Upper lobe of left lung (tissue), 6 donors: Measurements from ENCODE around the gene PARD3B. TPM values are rescaled to one million over a fixed set of nuclear protein-coding genes. Genes with fewer than 3 reads are reported as not detected.

Experiments
- ATAC-seq, 2 donors: fragments of 200-7000 bp; cut with Tn5 transposase; one replicate each; pipeline ENCODE4 v1.9.1; 2022; ENCODE audit warnings: mild to moderate bottlenecking in 2 of 2, moderate library complexity in 2 of 2; ENCODE audit not compliant: low FRiP score in 2 of 2
- DNase-seq, 2 donors: peaks; one replicate each; pipeline ENCODE4 v3.0.0-alpha.2; 2019 to 2020
- H3K27ac ChIP-seq, 4 donors: fragments of 200-600 bp; sonication (generic); one replicate each; pipeline ENCODE4 v1.5.1; 2016 to 2019
- H3K27me3 ChIP-seq, 4 donors: fragments of 200-600 bp; sonication (generic); one replicate each; pipeline ENCODE4 v1.5.1; 2017 to 2019
- H3K36me3 ChIP-seq, 4 donors: fragments of 200-600 bp; sonication (generic); one replicate each; pipeline ENCODE4 v1.5.1; 2016 to 2019
- H3K4me1 ChIP-seq, 4 donors: fragments of 200-600 bp; sonication (generic); one replicate each; pipeline ENCODE4 v1.5.1; 2018 to 2019
- H3K4me3 ChIP-seq, 4 donors: fragments of 200-600 bp; sonication (generic); one replicate each; pipeline ENCODE4 v1.5.1; 2017 to 2019; ENCODE audit warnings: mild to moderate bottlenecking in 2 of 4, moderate library complexity in 1 of 4
- H3K9me3 ChIP-seq, 4 donors: fragments of 200-600 bp; sonication (generic); one replicate each; pipeline ENCODE4 v1.5.1; 2018 to 2019
- EP300 ChIP-seq, 4 donors: sonication (generic); formaldehyde crosslinking; IDR thresholded peaks; one replicate each; pipeline ENCODE4 v1.5.1; 2017; ENCODE audit warnings: antibody characterized with exemption in 4 of 4, control low read depth in 2 of 4
- POLR2A ChIP-seq, 4 donors: fragments of 450-650 bp; IDR thresholded peaks; one replicate each; pipeline ENCODE4 v1.5.1; 2016 to 2017; ENCODE audit warnings: antibody characterized with exemption in 4 of 4, mild to moderate bottlenecking in 2 of 4
- POLR2AphosphoS5 ChIP-seq, 2 donors: sonication (generic); formaldehyde crosslinking; IDR thresholded peaks; one replicate each; pipeline ENCODE4 v1.5.1; 2017; ENCODE audit warnings: antibody characterized with exemption in 2 of 2
- WGBS, 2 donors: methylation state at CpG; one replicate each; pipeline ENCODE4 v1.1.5; 2017 to 2018; 5-methylcytosine and 5-hydroxymethylcytosine counted together
- total RNA-seq, 6 donors: library from RNA; depleted of rRNA in 4 of 6; stranded (reverse); fragments of >200 nt in 4 of 6; gene quantifications; one replicate each; pipeline versions ENCODE4 v1.1.0 to v1.2.1, GENCODE V29; 2016 to 2021
- TF ChIP-seq, protein P1 (sequence below), 6 experiments: fragments of 450-650 bp in 4 of 6; fragments of 200-600 bp in 2 of 6; sonication (generic) in 2 of 6; IDR thresholded peaks; one replicate each; pipeline ENCODE4 v1.5.1; 2016 to 2019; ENCODE audit warnings: antibody characterized with exemption in 6 of 6
- donor health status: DM: no; HTN: no; CAD: no; lungs with moderate emphysema.
- donor health status: DM: no; HTN: yes; CAD: no; lungs with severe emphysema.

PARD3B gene
- total RNA-seq, 6 donors from 2014 or later, result 17.8 to 44.9 (median 24.2) TPM

DNA sequence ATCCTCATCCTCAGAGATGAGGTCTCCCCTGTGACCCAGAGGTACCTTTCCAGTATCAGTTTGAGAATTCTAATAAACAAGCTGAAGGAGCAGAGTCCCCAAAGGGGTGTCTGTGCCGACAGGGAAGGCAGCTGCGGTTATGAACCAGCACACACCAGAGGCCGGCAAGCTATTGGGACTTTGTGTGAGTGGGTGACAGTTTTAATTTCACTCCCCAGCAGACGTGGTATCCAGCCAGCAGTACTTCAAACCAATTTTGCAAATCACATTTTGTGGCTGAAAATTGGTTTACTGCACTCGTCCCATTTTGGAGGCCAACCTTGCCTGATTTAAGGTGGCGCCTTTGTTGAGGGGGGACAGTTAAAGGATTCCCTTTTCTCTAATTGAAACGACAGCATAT, 1034.1 kb downstream of the PARD3B start:
- peaks cover 0 to 4% (median 2%) of the 10 kb centered on the region in 4 donors for H3K9me3 ChIP-seq
- H3K4me1 ChIP-seq, result no peaks in the 10 kb centered on the region
- TF ChIP-seq EP300 (IDR thresholded peaks at IDR 0.05), result no peak
- TF ChIP-seq, protein P1, sequence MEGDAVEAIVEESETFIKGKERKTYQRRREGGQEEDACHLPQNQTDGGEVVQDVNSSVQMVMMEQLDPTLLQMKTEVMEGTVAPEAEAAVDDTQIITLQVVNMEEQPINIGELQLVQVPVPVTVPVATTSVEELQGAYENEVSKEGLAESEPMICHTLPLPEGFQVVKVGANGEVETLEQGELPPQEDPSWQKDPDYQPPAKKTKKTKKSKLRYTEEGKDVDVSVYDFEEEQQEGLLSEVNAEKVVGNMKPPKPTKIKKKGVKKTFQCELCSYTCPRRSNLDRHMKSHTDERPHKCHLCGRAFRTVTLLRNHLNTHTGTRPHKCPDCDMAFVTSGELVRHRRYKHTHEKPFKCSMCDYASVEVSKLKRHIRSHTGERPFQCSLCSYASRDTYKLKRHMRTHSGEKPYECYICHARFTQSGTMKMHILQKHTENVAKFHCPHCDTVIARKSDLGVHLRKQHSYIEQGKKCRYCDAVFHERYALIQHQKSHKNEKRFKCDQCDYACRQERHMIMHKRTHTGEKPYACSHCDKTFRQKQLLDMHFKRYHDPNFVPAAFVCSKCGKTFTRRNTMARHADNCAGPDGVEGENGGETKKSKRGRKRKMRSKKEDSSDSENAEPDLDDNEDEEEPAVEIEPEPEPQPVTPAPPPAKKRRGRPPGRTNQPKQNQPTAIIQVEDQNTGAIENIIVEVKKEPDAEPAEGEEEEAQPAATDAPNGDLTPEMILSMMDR (IDR thresholded peaks at IDR 0.05), result no peak
- TF ChIP-seq POLR2A (IDR thresholded peaks at IDR 0.05), result no peak
- no peak for TF ChIP-seq POLR2AphosphoS5 (IDR thresholded peaks at IDR 0.05)
- 92 to 93% methylated on average over 7 of the region's 7 CpGs for WGBS, 2 donors
- no peak for ATAC-seq
- H3K27me3 ChIP-seq, result no peaks in the 10 kb centered on the region
- no peak for DNase-seq
- no peak overlapping the region for H3K27ac ChIP-seq
- H3K36me3 ChIP-seq, result no peaks in the 10 kb centered on the region
- H3K4me3 ChIP-seq, result no peak overlapping the region

DNA sequence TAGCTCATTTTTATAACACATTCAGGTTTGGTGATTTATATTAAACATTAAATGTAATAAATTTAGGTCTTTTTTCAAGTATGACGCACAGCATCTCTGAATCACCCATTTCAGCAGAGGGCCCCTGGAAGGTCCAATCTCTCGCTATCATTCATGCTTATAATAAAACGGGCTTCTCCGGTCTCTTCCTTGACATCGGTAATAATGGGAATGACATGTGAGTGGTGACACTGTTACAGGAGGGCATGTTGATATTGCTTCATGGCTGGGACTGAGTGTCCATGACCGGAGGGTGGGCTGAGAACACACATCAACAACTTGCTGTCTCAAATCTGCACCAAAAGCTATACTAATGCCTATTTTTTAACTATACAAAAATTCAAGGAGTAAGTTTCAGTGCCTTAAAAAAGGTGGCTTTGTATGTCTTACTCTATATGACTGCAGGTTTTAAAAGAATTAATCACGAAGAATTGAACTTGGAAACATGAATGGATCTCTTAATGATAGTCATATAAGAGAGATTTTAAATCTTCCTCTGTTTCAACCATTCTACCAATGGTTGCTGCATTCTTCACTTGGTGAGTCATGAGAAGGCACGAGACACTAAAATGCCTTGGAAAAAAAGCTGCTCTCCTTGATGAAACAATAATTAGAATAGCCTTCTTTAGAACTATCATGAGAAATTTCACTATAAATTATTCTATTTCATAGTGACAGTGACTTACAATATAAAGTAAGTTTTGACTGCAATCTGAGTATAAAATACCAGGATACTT, 1035.1 kb downstream of the PARD3B start:
- no peaks in the 10 kb centered on the region for H3K27me3 ChIP-seq
- DNase-seq, result no peak
- peaks cover 0 to 4% (median 2%) of the 10 kb centered on the region in 4 donors for H3K9me3 ChIP-seq
- H3K4me3 ChIP-seq, result no peak overlapping the region
- no peaks in the 10 kb centered on the region for H3K36me3 ChIP-seq
- 86 to 88% methylated on average over 8 of the region's 8 CpGs for WGBS, 2 donors
- no peak overlapping the region for H3K27ac ChIP-seq
- no peaks in the 10 kb centered on the region for H3K4me1 ChIP-seq
- ATAC-seq, result no peak
- TF ChIP-seq, protein P1 (IDR thresholded peaks at IDR 0.05), result no peak
- TF ChIP-seq POLR2AphosphoS5 (IDR thresholded peaks at IDR 0.05) (no peak), POLR2A (IDR thresholded peaks at IDR 0.05) (no peak), EP300 (IDR thresholded peaks at IDR 0.05) (no peak)

DNA sequence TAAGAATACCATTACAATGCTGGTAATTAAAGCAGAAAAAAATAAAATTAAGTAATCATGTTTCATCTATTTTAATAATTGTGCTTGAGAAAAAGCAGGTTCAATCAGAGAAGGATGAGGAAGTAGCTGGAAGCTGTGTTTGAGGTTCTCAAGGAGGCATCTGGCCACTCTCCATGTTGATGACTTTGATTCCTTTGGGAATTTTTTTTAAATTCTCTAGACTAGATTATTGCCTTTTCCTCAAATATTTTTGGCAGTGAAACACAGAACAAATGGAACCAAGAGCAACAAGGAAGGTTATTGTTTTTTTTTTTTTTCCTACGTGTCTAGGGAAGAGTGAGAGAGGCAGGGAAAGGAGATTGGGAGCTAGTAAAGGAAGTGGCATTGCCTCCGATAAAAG, 1037.1 kb downstream of the PARD3B start:
- TF ChIP-seq POLR2AphosphoS5 (IDR thresholded peaks at IDR 0.05) (no peak), POLR2A (IDR thresholded peaks at IDR 0.05) (no peak), EP300 (IDR thresholded peaks at IDR 0.05) (no peak)
- TF ChIP-seq, protein P1 (IDR thresholded peaks at IDR 0.05), result no peak
- Histone ChIP-seq H3K4me1 (no peaks in the 10 kb centered on the region), H3K27ac (no peak overlapping the region), H3K9me3 (no peaks in the 10 kb centered on the region), H3K27me3 (no peaks in the 10 kb centered on the region), H3K36me3 (no peaks in the 10 kb centered on the region), H3K4me3 (no peak overlapping the region)
- no peak for DNase-seq
- ATAC-seq, result no peak
- WGBS, 2 donors, result 71 to 74% methylated on average over 2 of the region's 2 CpGs

DNA sequence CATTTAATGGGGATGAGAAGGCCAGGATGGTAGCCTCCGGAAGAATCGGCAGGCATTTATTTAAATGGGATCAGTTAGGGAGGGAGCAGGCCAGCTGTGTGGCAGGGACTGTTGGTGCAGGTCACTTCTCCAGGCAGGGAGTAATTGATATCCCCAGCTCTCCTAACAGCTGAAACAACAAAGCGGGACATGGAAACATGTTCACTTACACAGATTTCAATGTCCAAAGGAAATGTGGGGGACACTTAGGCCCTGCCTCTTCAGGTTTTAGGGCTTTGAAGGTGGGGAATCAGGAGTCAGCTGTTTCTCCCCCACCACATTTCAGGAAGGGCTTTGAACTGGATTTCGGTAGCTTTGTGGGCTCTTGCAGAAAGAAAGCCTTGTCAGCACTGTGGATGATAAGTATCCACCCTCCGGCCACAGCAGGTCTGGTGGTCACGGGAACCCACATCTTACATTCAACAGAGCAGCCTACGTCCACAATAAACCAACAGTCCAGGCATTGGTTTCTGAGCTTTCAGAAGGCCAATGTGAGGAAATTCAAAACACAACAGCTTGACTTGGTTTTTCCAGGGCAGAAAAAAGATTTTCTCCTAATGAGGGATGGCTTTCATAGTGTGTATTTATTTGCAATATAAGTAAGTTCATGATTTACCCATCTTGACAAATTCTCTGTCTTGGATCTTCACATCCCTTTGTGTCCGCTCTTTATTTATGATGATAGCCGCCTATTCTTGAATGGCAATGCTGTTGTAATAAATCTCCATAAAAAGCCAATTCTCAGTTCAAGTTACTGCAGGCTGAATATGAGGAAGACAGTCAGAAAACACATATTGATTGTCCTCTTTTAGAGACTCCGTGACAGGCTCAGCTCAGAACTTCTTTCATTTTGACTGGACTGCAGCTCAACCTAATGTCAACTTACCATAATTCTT, 1040.4 kb downstream of the PARD3B start:
- H3K4me3 ChIP-seq, result no peak overlapping the region
- H3K27me3 ChIP-seq, result no peaks in the 10 kb centered on the region
- no peak overlapping the region for H3K27ac ChIP-seq
- H3K9me3 ChIP-seq, result no peaks in the 10 kb centered on the region
- 76 to 88% methylated on average over 9 to 10 of the region's 10 CpGs for WGBS, 2 donors
- ATAC-seq (no peak), DNase-seq (no peak)
- H3K36me3 ChIP-seq, result no peaks in the 10 kb centered on the region
- no peak for TF ChIP-seq EP300 (IDR thresholded peaks at IDR 0.05)
- TF ChIP-seq, protein P1 (IDR thresholded peaks at IDR 0.05), result no peak
- no peaks in the 10 kb centered on the region for H3K4me1 ChIP-seq
